Measurements from ENCODE around the gene ULBP1. TPM values are rescaled to one million over a fixed set of nuclear protein-coding genes. Genes with fewer than 3 reads are reported as not detected.
A peak's percentile ranks its signal among the peaks of the same experiment; 100 is the strongest.
"Not testable (repeated sequence)": the region's sequence is repeated elsewhere in the genome, so short reads cannot be mapped to it uniquely, and the experiment has no call there.

The ULBP1 gene
- total RNA-seq, 1 experiment from 2014 or later = 3.1 TPM

DNA sequence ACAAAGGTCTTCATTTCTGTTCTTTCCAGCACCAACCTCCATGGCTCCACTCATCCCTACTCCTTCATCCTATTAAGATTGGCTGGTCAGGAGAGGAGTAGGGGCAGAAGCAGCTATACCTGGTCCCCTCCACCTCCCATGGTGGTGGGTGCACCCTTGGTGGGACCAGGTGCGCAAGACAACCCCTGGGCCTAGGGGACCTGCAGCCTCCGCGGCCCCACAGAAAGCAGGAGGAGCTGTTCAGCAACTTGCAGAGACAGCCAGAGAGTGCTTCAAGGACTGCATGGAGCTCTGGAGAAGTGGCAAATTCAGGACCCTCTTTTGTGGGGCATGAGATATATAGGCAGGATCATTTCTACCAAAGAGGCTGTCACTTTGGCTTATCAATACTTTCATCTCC, 12.1 kb upstream of the ULBP1 start:
- ATAC-seq (no peak), DNase-seq (ENCODE audit: low read depth, low spot score) (no peak)
- Histone ChIP-seq H3K36me3 (ENCODE audit: control insufficient read depth, insufficient read depth, low read length) (no peaks in the 10 kb centered on the region), H3K4me3 (ENCODE audit: low read depth in 2 of 2, low read length in 2 of 2) (no peak overlapping the region), H3K9me3 (ENCODE audit: control insufficient read depth, insufficient read depth, low read depth, low read length) (no peaks in the 10 kb centered on the region), H3K27me3 (ENCODE audit: control insufficient read depth, insufficient read depth, low read length) (peaks cover 21% of the 10 kb centered on the region), H3K27ac (ENCODE audit: low read length) (no peak overlapping the region), H3K4me1 (ENCODE audit: control insufficient read depth, insufficient read depth, low read length) (no peaks in the 10 kb centered on the region)
- intact Hi-C loops (cut with micrococcal nuclease; ENCODE audit: unreplicated experiment) (no loop called here), in situ Hi-C loops (cut with HindIII; ENCODE audit: low pct_unique_long_range_greater_than_20kb, low sequenced_read_pairs) (no loop called here)
- TF ChIP-seq, protein P1, sequence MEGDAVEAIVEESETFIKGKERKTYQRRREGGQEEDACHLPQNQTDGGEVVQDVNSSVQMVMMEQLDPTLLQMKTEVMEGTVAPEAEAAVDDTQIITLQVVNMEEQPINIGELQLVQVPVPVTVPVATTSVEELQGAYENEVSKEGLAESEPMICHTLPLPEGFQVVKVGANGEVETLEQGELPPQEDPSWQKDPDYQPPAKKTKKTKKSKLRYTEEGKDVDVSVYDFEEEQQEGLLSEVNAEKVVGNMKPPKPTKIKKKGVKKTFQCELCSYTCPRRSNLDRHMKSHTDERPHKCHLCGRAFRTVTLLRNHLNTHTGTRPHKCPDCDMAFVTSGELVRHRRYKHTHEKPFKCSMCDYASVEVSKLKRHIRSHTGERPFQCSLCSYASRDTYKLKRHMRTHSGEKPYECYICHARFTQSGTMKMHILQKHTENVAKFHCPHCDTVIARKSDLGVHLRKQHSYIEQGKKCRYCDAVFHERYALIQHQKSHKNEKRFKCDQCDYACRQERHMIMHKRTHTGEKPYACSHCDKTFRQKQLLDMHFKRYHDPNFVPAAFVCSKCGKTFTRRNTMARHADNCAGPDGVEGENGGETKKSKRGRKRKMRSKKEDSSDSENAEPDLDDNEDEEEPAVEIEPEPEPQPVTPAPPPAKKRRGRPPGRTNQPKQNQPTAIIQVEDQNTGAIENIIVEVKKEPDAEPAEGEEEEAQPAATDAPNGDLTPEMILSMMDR (IDR thresholded peaks at IDR 0.05) = no peak
- TF ChIP-seq SIN3A (IDR thresholded peaks at IDR 0.05; ENCODE audit: borderline replicate concordance, insufficient read depth, low read depth, low read length) = no peak
- TF ChIP-seq POLR2AphosphoS5 (IDR thresholded peaks at IDR 0.05; ENCODE audit: low read depth, low read length) = no peak
- no peak for TF ChIP-seq TCF7L2 (IDR thresholded peaks at IDR 0.05; ENCODE audit: low read depth, low read length)
- TF ChIP-seq, protein P2, sequence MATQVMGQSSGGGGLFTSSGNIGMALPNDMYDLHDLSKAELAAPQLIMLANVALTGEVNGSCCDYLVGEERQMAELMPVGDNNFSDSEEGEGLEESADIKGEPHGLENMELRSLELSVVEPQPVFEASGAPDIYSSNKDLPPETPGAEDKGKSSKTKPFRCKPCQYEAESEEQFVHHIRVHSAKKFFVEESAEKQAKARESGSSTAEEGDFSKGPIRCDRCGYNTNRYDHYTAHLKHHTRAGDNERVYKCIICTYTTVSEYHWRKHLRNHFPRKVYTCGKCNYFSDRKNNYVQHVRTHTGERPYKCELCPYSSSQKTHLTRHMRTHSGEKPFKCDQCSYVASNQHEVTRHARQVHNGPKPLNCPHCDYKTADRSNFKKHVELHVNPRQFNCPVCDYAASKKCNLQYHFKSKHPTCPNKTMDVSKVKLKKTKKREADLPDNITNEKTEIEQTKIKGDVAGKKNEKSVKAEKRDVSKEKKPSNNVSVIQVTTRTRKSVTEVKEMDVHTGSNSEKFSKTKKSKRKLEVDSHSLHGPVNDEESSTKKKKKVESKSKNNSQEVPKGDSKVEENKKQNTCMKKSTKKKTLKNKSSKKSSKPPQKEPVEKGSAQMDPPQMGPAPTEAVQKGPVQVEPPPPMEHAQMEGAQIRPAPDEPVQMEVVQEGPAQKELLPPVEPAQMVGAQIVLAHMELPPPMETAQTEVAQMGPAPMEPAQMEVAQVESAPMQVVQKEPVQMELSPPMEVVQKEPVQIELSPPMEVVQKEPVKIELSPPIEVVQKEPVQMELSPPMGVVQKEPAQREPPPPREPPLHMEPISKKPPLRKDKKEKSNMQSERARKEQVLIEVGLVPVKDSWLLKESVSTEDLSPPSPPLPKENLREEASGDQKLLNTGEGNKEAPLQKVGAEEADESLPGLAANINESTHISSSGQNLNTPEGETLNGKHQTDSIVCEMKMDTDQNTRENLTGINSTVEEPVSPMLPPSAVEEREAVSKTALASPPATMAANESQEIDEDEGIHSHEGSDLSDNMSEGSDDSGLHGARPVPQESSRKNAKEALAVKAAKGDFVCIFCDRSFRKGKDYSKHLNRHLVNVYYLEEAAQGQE (IDR thresholded peaks at IDR 0.05; ENCODE audit: insufficient read depth in 1 of 2, low read depth in 2 of 2, low read length in 1 of 2) = no peak
- POLR2A ChIA-PET = no interaction called here
- CTCF ChIA-PET = no interaction called here
- BruUV-seq (replicated peaks) = no TSS peak

DNA sequence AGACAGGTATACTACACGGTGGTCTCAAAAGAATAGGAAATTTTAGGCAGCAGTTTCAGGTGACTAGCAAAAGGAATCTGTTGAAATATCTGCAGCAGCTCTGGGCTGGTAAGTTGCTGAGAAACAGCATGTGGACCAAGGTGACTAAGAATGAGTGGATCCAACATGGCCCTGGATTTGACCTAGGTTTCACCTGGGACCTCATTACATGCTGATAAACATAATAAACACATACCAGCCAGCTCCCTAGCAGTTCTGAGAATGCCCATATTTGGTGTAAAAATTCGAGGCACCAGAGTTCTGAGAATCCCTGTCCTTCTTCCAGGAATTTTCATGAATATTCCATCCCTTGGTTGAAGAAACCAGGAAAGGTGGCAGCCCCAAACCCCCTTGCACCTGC, 10.4 kb upstream of the ULBP1 start:
- H3K27me3 ChIP-seq (ENCODE audit: control insufficient read depth, insufficient read depth, low read length) = peaks cover 25% of the 10 kb centered on the region

DNA sequence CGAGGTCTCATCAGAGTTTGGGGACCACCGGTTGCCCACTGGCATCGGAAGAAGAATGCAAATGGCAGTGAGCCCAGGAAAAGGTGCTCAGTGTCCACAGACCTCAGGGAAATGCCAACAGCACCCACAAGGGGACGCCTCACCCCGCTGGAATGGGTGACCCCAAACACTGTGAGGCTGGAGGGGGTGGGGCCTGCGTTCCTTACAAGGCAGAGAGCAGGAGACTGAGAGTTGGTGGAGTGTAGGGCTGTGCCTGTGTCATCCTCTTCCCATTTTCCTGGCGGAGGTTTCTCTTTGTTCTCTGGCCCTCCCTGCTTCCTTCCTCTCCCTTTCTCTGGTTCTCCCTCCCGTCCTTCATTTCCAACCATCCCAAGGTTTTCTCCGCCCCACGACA, 9.8 kb upstream of the ULBP1 start:
- CTCF ChIA-PET; DNase-seq (ENCODE audit: low read depth, low spot score); H3K9me3 ChIP-seq (ENCODE audit: control insufficient read depth, insufficient read depth, low read depth, low read length); H3K27ac ChIP-seq (ENCODE audit: low read length); H3K4me1 ChIP-seq (ENCODE audit: control insufficient read depth, insufficient read depth, low read length); H3K4me3 ChIP-seq (ENCODE audit: low read depth in 2 of 2, low read length in 2 of 2); H3K36me3 ChIP-seq (ENCODE audit: control insufficient read depth, insufficient read depth, low read length); in situ Hi-C loops (cut with HindIII; ENCODE audit: low pct_unique_long_range_greater_than_20kb, low sequenced_read_pairs); BruUV-seq (replicated peaks); POLR2A ChIA-PET; intact Hi-C loops (cut with micrococcal nuclease; ENCODE audit: unreplicated experiment): not testable (repeated sequence)
- peak; percentile 94 for ATAC-seq
- H3K27me3 ChIP-seq (ENCODE audit: control insufficient read depth, insufficient read depth, low read length) = peaks cover 25% of the 10 kb centered on the region
- TF ChIP-seq, protein P1 (IDR thresholded peaks at IDR 0.05) = peak; percentile 27; the same call in 1 of the 2 replicates

More for the DNA sequence above, 10.4 kb upstream of the ULBP1 start:
- H3K4me3 ChIP-seq (ENCODE audit: low read depth in 2 of 2, low read length in 2 of 2); BruUV-seq (replicated peaks); DNase-seq (ENCODE audit: low read depth, low spot score); POLR2A ChIA-PET; H3K9me3 ChIP-seq (ENCODE audit: control insufficient read depth, insufficient read depth, low read depth, low read length); H3K4me1 ChIP-seq (ENCODE audit: control insufficient read depth, insufficient read depth, low read length); H3K36me3 ChIP-seq (ENCODE audit: control insufficient read depth, insufficient read depth, low read length); H3K27ac ChIP-seq (ENCODE audit: low read length); CTCF ChIA-PET; intact Hi-C loops (cut with micrococcal nuclease; ENCODE audit: unreplicated experiment); in situ Hi-C loops (cut with HindIII; ENCODE audit: low pct_unique_long_range_greater_than_20kb, low sequenced_read_pairs); ATAC-seq: not testable (repeated sequence)

DNA sequence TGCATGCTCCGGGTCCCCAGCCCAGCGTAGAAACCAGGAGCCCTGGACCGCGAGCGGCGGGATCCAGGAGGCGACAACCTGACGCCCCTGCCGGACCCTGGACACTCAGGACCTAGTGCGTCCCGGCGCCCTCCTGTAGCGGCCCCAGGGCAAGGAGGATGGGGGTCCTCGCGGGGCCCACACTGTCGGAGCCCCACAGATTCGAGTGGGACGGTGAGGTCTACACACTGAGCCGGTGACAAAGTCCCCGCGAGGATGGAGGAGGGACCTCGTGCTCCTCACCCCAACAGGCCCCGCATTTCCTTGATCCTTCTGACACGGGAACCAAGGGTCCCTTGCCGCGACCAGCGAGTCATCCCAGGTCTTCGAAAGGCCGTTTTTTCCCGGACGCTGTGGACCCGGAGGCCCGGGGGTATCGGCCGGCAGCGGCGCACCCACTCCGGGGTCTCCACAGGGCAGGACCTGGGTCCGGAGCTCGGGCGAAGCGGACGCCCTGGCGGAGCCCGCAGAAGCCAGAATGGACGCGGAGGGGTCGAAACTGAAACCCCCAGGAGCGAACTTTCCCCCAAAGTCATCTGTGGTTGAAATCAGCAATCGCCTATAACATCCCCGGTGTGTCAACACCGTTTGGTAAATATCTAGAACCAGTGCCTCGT, 9.3 kb upstream of the ULBP1 start:
- H3K27ac ChIP-seq (ENCODE audit: low read length); in situ Hi-C loops (cut with HindIII; ENCODE audit: low pct_unique_long_range_greater_than_20kb, low sequenced_read_pairs); CTCF ChIA-PET; H3K4me1 ChIP-seq (ENCODE audit: control insufficient read depth, insufficient read depth, low read length); intact Hi-C loops (cut with micrococcal nuclease; ENCODE audit: unreplicated experiment); POLR2A ChIA-PET; BruUV-seq (replicated peaks); H3K9me3 ChIP-seq (ENCODE audit: control insufficient read depth, insufficient read depth, low read depth, low read length); H3K36me3 ChIP-seq (ENCODE audit: control insufficient read depth, insufficient read depth, low read length); DNase-seq (ENCODE audit: low read depth, low spot score): not testable (repeated sequence)
- H3K27me3 ChIP-seq (ENCODE audit: control insufficient read depth, insufficient read depth, low read length) = peaks cover 20% of the 10 kb centered on the region
- peak overlapping the region in 1 of 2 experiments; percentile 16; a peak in 1 of 4 replicates for H3K4me3 ChIP-seq (ENCODE audit: low read depth in 2 of 2, low read length in 2 of 2)
- peak; percentile 40 for ATAC-seq
